H9 (cell line): Measurements from ENCODE around the gene UBE3B. TPM values are rescaled to one million over a fixed set of nuclear protein-coding genes. Genes with fewer than 3 reads are reported as not detected.

Source experiments
- DNase-seq: peaks from one replicate; pipeline ENCODE4 v3.0.0-alpha.2; 2017
- H2AFZ ChIP-seq: one replicate; pipeline ENCODE4 v1.6.1; 2013; ENCODE audit warnings: mild to moderate bottlenecking, low read length, control low read depth, moderate library complexity
- H2AK5ac ChIP-seq: 2 replicates; pipeline ENCODE4 v1.6.1; 2013; ENCODE audit warnings: low read length, control low read depth, mixed read lengths; ENCODE audit not compliant: insufficient read length
- H2BK120ac ChIP-seq: one replicate; pipeline ENCODE4 v1.6.1; 2013; ENCODE audit warnings: low read depth, mild to moderate bottlenecking, low read length, control low read depth, inconsistent platforms; ENCODE audit not compliant: poor library complexity, severe bottlenecking
- H2BK12ac ChIP-seq: 2 replicates; pipeline ENCODE4 v1.6.1; 2013; ENCODE audit warnings: low read length, control low read depth, mixed read lengths, low read depth; ENCODE audit not compliant: insufficient read length
- H2BK15ac ChIP-seq: 2 replicates; pipeline ENCODE4 v1.6.1; 2013; ENCODE audit warnings: low read depth, low read length, control low read depth
- H2BK20ac ChIP-seq: one replicate; pipeline ENCODE4 v1.6.1; 2013; ENCODE audit warnings: low read depth, mild to moderate bottlenecking, low read length, control low read depth, inconsistent platforms; ENCODE audit not compliant: poor library complexity, severe bottlenecking
- H2BK5ac ChIP-seq: 2 replicates; pipeline ENCODE4 v1.6.1; 2013; ENCODE audit warnings: low read length, control low read depth, mixed read lengths; ENCODE audit not compliant: insufficient read length
- H3K14ac ChIP-seq: 2 replicates; pipeline ENCODE4 v1.6.1; 2013; ENCODE audit warnings: low read length, control low read depth; ENCODE audit not compliant: insufficient read depth
- H3K18ac ChIP-seq: 2 replicates; pipeline ENCODE4 v1.6.1; 2013; ENCODE audit warnings: low read depth, mild to moderate bottlenecking, mixed read lengths, low read length, control low read depth; ENCODE audit not compliant: insufficient read length
- H3K23ac ChIP-seq: 2 replicates; pipeline ENCODE4 v1.6.1; 2013; ENCODE audit warnings: low read length, control low read depth, mixed read lengths, low read depth; ENCODE audit not compliant: insufficient read length
- H3K23me2 ChIP-seq: 2 replicates; pipeline ENCODE4 v1.6.1; 2013; ENCODE audit warnings: low read depth, mild to moderate bottlenecking, mixed read lengths, low read length, control low read depth; ENCODE audit not compliant: insufficient read length, poor library complexity, severe bottlenecking
- H3K27ac ChIP-seq: 2 replicates; pipeline ENCODE4 v1.5.1; 2013; ENCODE audit warnings: low read length, control low read depth, mixed read lengths, low read depth; ENCODE audit not compliant: insufficient read length
- H3K27me3 ChIP-seq: 2 replicates; pipeline ENCODE4 v1.6.1; 2013; ENCODE audit warnings: low read length, control low read depth, inconsistent platforms; ENCODE audit not compliant: insufficient read depth
- H3K4ac ChIP-seq: 2 replicates; pipeline ENCODE4 v1.6.1; 2013; ENCODE audit warnings: low read depth, mild to moderate bottlenecking, control low read depth, inconsistent platforms, low read length, moderate library complexity
- H3K4me1 ChIP-seq: 2 replicates; pipeline ENCODE4 v1.6.1; 2013; ENCODE audit warnings: low read length, control low read depth, inconsistent platforms; ENCODE audit not compliant: insufficient read depth
- H3K4me2 ChIP-seq: 2 replicates; pipeline ENCODE4 v1.6.1; 2013; ENCODE audit warnings: low read length, control low read depth, mixed read lengths; ENCODE audit not compliant: insufficient read length, insufficient read depth
- H3K56ac ChIP-seq: 2 replicates; pipeline ENCODE4 v1.6.1; 2013; ENCODE audit warnings: low read depth, mild to moderate bottlenecking, mixed read lengths, low read length, control low read depth; ENCODE audit not compliant: insufficient read length
- H3K79me1 ChIP-seq: 2 replicates; pipeline ENCODE4 v1.6.1; 2013; ENCODE audit warnings: low read depth, mild to moderate bottlenecking, moderate library complexity, low read length, control low read depth, inconsistent platforms; ENCODE audit not compliant: insufficient read depth, poor library complexity, severe bottlenecking
- H3K79me2 ChIP-seq: 2 replicates; pipeline ENCODE4 v1.6.1; 2013; ENCODE audit warnings: low read length, control low read depth, inconsistent platforms; ENCODE audit not compliant: insufficient read depth
- H3K9ac ChIP-seq: 2 replicates; pipeline ENCODE4 v1.6.1; 2013; ENCODE audit warnings: low read length, control low read depth, mixed read lengths; ENCODE audit not compliant: insufficient read length; ENCODE audit errors: extremely low read depth
- H3K9me3 ChIP-seq: one replicate; pipeline ENCODE4 v1.6.1; 2013; ENCODE audit warnings: low read depth, low read length, inconsistent platforms; ENCODE audit not compliant: control insufficient read depth
- H3T11ph ChIP-seq: one replicate; pipeline ENCODE4 v1.6.1; 2013; ENCODE audit warnings: mild to moderate bottlenecking, low read length, control low read depth, inconsistent platforms
- H4K20me1 ChIP-seq: one replicate; pipeline ENCODE4 v1.6.1; 2013; ENCODE audit not compliant: control insufficient read depth, insufficient read length, insufficient read depth
- H4K5ac ChIP-seq: 2 replicates; pipeline ENCODE4 v1.6.1; 2013; ENCODE audit warnings: low read depth, mild to moderate bottlenecking, mixed read lengths, low read length, control low read depth; ENCODE audit not compliant: insufficient read length
- H4K8ac ChIP-seq: replicated peaks from 2 replicates; pipeline ENCODE4 v1.6.1; 2013; ENCODE audit warnings: low read length, control low read depth, mixed read lengths, low read depth; ENCODE audit not compliant: insufficient read length
- H4K91ac ChIP-seq: 2 replicates; pipeline ENCODE4 v1.6.1; 2013; ENCODE audit warnings: low read depth, mild to moderate bottlenecking, moderate library complexity, mixed read lengths, low read length, control low read depth; ENCODE audit not compliant: insufficient read length
- H3K27ac Mint-ChIP-seq, 3 experiments: 2 replicates in 2 of 3; 3 replicates in 1 of 3; pipeline ENCODE4 v1.8.0; 2020 to 2021; ENCODE audit warnings: mixed read lengths in 3 of 3, mild to moderate bottlenecking in 1 of 3, moderate library complexity in 1 of 3
- H3K27me3 Mint-ChIP-seq: 2 replicates; pipeline ENCODE4 v1.8.0; 2021; ENCODE audit warnings: low read depth, mild to moderate bottlenecking, moderate library complexity, mixed read lengths
- H3K36me3 Mint-ChIP-seq, 3 experiments: 2 replicates in 2 of 3; 3 replicates in 1 of 3; pipeline ENCODE4 v1.8.0; 2020 to 2021; ENCODE audit warnings: low read depth in 3 of 3, mixed read lengths in 3 of 3; ENCODE audit not compliant: insufficient read depth in 1 of 3
- H3K4me1 Mint-ChIP-seq, 2 experiments: 2 replicates each; pipeline ENCODE4 v1.8.0; 2020; ENCODE audit warnings: mixed read lengths in 2 of 2
- H3K4me3 Mint-ChIP-seq, 2 experiments: 2 replicates in 1 of 2; 3 replicates in 1 of 2; pipeline ENCODE4 v1.8.0; 2020 to 2021; ENCODE audit warnings: mild to moderate bottlenecking in 2 of 2, mixed read lengths in 2 of 2, moderate library complexity in 1 of 2
- H3K9me3 Mint-ChIP-seq, 2 experiments: 2 replicates in 1 of 2; 3 replicates in 1 of 2; pipeline ENCODE4 v1.8.0; 2020; ENCODE audit warnings: mild to moderate bottlenecking in 2 of 2, mixed read lengths in 2 of 2, moderate library complexity in 1 of 2
- WGBS: extraction: QIAGEN DNeasy Blood & Tissue Kit; methylation state at CpG from one replicate; pipeline ENCODE4 v1.1.7; 2013; ENCODE audit warnings: missing lambda C conversion rate, low lambda C conversion rate, mixed read lengths; ENCODE audit not compliant: insufficient read length; ENCODE audit errors: extremely low coverage; 5-methylcytosine and 5-hydroxymethylcytosine counted together
- total RNA-seq: library from RNA; stranded (reverse); gene quantifications from 2 replicates; pipeline ENCODE4 v1.2.1, GENCODE V29; 2021
- TF ChIP-seq, protein P1 (sequence below): fragments of 200-600 bp; sonication (generic); conservative IDR thresholded peaks from 3 replicates; pipeline ENCODE4 v1.8.0; 2021; ENCODE audit warnings: antibody characterized with exemption, mild to moderate bottlenecking

Gene UBE3B
- total RNA-seq, 1 experiment from 2014 or later: 24.2 TPM

DNA sequence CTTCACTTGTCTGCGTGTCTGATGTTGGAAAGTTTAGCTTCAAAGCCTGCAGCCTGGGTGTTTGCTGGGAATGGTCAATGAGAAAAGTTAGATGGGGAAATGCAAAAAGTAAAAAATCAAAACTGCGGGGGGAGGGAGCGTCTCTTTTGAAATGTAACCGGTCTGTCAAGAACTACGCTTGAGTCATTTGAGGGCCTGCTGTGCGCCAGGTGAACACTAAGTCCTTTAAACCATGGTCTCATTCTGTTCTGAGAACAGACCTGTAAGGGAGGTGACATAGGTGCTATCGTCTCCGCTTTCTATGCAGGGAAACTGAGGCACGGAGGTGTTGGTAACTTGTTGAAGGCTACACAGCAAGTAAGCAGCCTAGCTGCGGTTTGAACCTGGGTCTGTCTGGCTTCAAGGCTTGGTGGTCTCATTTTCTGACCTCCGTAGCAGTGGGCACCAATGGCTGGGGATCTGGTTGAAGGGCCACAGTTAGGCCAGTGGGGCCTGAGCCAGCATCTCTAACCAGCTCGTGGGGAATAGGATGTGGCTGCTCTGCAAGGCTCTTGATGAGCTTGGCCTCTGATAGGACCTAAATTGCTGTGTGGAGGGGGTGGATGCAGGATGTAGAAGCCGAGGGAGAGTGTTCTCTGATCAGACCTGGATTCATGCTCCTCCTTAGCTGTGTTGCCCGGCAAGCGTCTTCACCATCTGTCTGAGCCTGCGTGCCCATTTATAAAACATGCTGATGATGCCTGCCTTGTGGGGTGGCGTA is 41.8 kb upstream of the UBE3B start:
- no peak overlapping the region for H3K14ac ChIP-seq
- Mint-ChIP-seq H3K4me3 (peak overlapping the region in 1 of 2 experiments; percentile 43; a peak in 3 of 5 replicates), H3K4me1 (peaks cover 39 to 49% of the 10 kb centered on the region in 2 experiments), H3K36me3 (no peaks in the 10 kb centered on the region), H3K27me3 (no peaks in the 10 kb centered on the region; the same call in 1 of the 2 replicates), H3K9me3 (no peaks in the 10 kb centered on the region; a peak in 1 of 5 replicates), H3K27ac (peak overlapping the region; percentile 5 to 78 (median 66); a peak in 5 of 7 replicates)
- H3K23me2 ChIP-seq: no peaks in the 10 kb centered on the region
- no peaks in the 10 kb centered on the region for H3K9me3 ChIP-seq
- TF ChIP-seq, protein P1, sequence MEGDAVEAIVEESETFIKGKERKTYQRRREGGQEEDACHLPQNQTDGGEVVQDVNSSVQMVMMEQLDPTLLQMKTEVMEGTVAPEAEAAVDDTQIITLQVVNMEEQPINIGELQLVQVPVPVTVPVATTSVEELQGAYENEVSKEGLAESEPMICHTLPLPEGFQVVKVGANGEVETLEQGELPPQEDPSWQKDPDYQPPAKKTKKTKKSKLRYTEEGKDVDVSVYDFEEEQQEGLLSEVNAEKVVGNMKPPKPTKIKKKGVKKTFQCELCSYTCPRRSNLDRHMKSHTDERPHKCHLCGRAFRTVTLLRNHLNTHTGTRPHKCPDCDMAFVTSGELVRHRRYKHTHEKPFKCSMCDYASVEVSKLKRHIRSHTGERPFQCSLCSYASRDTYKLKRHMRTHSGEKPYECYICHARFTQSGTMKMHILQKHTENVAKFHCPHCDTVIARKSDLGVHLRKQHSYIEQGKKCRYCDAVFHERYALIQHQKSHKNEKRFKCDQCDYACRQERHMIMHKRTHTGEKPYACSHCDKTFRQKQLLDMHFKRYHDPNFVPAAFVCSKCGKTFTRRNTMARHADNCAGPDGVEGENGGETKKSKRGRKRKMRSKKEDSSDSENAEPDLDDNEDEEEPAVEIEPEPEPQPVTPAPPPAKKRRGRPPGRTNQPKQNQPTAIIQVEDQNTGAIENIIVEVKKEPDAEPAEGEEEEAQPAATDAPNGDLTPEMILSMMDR: no peak
- H2BK120ac ChIP-seq: no peak overlapping the region
- no peak overlapping the region for H3K27ac ChIP-seq
- H4K20me1 ChIP-seq: no peaks in the 10 kb centered on the region
- H2BK15ac ChIP-seq: no peak overlapping the region
- H4K91ac ChIP-seq: no peak overlapping the region
- no peak overlapping the region for H2BK20ac ChIP-seq
- no peaks in the 10 kb centered on the region for H3K27me3 ChIP-seq
- WGBS: no CpG with 5 or more reads among the region's 17 CpGs
- no peak overlapping the region for H4K8ac ChIP-seq
- H3K4me1 ChIP-seq: peaks cover 7% of the 10 kb centered on the region; the same call in 1 of the 2 replicates
- H2AFZ ChIP-seq: no peak overlapping the region
- no peak overlapping the region for H2AK5ac ChIP-seq
- H3K18ac ChIP-seq: no peak overlapping the region
- H3T11ph ChIP-seq: no peak overlapping the region
- no peak overlapping the region for H3K4ac ChIP-seq
- DNase-seq: no peak
- H3K23ac ChIP-seq: no peak overlapping the region
- H3K79me2 ChIP-seq: no peaks in the 10 kb centered on the region
- H3K56ac ChIP-seq: no peak overlapping the region
- no peak overlapping the region for H2BK12ac ChIP-seq
- peak overlapping the region; percentile 3 for H3K4me2 ChIP-seq
- H4K5ac ChIP-seq: no peak overlapping the region
- H3K9ac ChIP-seq: no peak overlapping the region
- no peaks in the 10 kb centered on the region for H3K79me1 ChIP-seq
- H2BK5ac ChIP-seq: no peak overlapping the region
